HG03558 (cell line): ENCODE results near the gene PSMB8.
A peak's percentile ranks its signal among the peaks of the same experiment; 100 is the strongest.

Source experiments
- ATAC-seq: cut with Tn5 transposase; IDR thresholded peaks from one replicate; pipeline ENCODE4 v1.9.1; 2021; ENCODE audit warnings: moderate number of reproducible peaks; ENCODE audit not compliant: unreplicated experiment; ENCODE audit errors: extremely low read depth

PSMB8 gene

DNA sequence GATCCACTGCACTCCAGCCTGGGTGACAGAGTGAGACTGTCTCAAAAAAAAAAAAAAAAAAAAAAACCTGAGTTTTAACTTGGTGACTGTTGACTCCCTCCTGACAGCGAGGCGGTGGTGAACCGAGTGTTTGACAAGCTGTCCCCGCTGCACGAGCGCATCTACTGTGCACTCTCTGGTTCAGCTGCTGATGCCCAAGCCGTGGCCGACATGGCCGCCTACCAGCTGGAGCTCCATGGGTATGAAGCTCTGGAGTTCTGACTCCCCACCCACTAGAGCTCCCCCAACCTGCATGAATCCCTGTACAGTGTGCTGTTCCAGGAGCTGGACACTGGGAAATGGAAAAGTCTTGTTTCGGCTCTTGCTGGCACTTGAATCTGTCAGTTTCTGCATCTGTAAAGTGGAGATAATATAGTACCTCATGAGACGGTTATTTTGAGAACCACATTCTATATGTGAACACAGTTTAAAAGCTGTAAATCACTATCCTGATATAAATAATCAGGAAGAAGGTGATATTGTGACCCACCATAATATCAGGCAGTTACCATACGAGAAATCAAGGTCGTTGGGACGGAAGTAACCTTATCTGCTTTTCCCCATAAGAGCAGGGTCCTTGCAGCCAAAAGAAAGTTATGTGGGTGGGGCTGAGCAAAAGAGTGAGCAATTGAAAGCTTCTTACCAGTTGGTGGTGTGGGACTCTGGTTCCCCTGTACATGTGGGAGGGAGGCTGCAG, 13.5 kb upstream of the PSMB8 start:
- no peak for ATAC-seq

DNA sequence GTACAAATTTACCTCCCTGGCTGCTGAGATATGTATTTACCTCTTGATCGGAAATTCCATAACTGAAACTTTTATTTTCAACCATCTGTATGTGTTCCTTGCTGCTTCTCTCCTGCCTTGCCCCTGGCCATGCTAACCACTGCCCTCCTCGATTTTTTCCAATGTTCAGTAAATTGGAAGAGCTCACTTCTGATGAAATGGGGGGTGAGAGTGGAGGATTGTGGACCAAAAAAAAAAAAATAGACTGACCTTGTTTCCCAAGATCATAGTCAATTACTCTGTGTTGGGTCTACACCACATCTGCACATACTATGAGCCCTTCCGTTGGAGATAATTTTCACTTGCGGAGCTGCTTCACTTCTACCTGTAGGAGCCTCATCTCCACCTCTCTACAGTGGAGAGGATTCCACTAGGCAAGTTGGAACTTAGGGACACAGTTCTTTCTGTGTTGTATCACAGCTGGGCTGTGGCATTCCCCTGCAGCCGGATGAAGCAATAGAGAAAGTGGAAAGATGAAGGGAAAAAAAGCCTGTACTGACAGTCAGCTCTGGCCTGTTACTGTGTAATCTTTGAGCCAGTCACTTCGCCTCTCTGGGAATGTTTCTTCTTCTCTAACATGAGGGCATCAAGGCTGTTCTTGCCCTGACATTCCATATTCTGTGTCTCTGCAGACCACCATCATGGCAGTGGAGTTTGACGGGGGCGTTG, 11.8 kb upstream of the PSMB8 start:
- no peak for ATAC-seq

DNA sequence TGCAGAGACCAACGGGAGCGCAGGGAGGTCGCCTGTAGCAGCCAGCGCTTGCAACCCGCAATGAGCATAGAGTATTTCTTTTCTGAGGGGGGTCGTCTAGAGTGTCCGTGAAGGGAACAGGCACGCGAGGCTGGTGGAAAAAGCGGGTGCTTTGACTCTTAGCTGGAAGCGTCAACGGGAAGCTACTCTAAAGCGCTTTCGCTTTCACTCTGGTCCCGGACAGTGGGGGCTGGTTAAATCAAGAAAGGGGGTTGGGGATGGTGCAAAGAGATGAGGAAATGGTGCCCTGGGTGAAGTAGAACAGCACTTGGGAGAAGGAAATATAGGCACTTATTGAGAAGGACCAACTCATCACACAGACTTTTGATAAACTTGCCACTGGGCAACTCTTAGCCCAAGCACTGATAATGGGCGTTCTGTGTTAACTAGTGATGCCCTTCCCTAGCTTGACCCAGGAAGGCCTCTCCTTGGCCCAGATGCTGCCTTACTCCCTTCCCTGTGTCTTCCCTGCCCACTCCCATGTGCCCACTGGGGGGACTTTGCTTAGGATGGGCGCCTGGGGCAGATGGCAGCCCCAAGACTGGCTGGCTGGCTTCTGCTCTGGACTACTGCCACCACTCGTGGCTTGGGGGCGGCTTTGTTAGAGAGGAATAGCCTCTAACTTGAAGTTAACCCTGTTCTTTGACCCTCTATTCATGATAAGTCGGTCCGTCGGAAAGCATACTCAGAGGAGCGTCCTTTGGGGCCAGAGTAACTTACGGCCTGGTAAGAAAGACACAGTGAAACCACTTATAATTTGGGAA, 10.7 kb upstream of the PSMB8 start:
- ATAC-seq = no peak

DNA sequence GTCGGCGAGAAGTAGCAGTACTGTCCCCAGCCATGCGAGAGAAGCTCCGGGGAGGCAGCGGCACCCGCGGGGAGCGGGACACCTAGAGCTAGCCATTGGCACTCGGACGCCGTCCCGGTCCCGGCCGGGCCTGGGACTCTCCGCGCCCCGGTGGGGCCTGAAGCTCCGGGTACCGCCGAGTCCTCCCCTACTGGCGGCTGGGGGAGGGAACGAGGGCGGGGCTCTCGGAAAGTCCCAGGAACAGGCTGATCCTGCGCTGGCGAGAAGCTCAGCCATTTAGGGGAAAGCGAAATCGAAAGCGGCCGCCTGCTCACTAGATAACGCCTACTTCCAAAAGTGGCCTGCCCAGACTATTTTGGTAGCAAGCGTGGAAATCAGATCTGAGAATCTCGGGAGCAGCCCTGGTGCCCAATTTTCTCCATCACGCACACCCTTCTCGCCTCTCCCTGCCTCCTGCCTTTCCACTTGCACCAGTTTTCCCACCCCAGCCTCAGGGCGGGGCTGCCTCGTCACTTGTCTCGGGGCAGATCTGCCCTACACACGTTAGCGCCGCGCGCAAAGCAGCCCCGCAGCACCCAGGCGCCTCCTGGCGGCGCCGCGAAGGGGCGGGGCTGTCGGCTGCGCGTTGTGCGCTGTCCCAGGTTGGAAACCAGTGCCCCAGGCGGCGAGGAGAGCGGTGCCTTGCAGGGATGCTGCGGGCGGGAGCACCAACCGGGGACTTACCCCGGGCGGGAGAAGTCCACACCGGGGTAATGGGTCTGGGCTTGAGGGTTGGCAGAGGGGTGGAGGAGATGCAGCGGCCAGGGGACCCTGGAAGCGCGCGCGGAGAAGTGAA, 9.9 kb upstream of the PSMB8 start, which contains the start of the genes PSMB9 and TAP1:
Gene PSMB9 (plus strand): TSS at position 652 of the 835 bp plus-strand sequence. CDS start 38 bp downstream, at position 690.
Gene TAP1 (minus strand): TSS at position 164 of the 835 bp plus-strand sequence. CDS start 68 bp downstream, at position 96.
- peak; percentile 56 for ATAC-seq

DNA sequence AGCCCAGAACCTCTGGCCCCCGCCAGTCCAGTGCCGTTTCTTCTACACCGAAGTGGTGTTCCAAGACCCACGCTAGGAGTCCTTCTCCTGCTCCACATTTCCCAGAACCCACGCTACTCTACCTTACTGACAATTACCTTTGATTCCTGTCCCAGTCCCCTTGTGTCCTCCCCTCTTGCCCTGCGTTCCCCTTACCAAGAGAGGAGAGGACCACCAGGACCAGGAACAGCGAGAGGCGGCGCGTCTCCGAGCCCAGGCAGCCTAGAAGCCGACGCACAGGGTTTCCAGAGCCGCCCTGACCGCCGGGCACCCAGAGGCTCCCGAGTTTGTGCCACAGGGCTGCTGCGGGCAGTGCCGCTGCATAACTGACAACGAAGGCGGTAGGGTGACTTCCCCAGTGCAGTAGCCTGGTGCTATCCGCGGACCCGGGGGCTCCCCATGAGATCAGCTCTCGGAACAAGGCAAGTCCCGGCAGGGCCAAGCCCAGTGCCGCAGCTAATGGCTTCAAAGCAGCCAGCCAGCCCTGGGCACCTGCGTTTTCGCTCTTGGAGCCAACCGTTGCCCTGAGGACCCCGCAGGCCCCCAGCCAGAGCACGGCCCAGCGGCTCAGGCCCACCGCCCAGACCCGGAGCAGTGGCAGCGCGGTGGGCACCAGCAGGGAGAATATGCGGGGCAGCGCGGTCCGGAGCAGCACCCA, 9.1 kb upstream of the PSMB8 start:
- peak; percentile 21 for ATAC-seq

DNA sequence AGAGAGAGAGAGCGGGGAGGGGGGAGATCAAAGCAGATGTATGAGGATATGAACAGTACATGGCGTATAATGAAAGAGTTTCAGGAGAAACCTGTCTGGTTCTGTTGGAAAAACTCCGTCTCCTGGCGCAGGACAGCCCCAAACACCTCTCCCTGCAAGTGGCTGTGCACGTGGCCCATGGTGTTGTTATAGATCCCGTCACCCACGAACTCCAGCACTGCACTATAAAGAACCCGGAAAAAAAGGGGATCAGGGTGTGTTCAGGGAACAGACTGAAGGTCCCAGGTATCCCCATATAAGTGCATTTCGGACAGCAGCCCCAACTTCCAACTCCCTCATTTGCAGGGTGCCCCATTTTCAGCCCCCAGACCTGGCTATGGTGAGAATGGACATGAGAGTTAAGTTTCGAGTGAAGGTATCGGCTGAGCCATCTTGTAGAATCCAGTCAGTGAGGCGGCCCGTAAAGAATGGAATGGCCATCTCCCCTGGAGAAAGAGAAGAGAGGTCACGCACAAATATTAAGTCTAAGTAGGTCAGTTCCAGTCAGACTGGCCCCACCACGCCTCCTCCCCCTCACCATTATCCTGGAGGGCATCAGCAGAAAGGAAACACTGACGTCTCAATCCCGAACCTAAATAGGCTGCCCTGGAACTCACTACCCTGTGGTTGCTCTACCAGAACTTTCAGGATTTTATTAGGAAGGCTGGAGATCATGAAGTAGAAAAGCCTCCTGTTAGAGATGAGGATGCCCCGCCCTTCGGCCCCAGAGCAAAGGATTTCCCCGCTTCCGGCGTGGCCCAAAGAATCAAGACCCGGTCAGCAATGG, 8.4 kb upstream of the PSMB8 start:
- no peak for ATAC-seq

DNA sequence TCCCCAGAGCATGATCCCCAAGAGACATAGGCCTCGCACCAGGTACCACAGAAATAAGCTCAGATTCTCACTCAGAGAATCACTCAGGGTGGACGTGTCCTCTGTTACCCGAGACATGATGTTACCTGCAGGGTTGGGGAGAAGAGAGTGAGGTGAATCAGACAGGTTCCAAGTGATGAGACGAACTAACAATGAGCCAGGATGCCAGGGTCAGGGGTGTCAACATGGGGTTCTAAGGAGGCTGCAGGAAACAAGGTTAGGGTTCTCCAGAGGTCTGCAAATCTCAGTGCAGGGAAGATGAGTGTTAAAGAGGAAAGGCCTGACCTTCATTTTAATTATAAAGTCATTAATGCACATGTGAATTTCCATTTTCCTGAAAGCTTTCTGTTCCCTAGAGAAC, 7.2 kb upstream of the PSMB8 start:
- no peak for ATAC-seq

DNA sequence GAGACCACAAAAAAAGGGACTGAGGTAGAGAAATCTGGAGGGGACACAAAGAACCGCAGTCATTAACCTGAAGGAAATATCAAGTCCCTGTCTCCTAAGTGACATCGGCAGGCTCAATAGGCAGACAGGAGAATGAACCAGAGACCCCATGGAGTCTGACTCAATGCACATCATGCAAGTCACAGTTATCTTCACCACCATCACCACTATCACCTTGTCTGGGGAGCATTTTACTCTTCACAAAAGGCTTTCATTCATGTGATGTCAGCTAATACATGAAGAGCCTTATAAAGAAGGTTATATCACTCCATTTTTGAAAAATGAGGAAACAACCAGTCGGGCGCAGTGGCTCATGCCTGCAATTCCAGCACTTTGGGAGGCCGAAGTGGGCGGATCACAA, 5.3 kb upstream of the PSMB8 start:
- no peak for ATAC-seq

DNA sequence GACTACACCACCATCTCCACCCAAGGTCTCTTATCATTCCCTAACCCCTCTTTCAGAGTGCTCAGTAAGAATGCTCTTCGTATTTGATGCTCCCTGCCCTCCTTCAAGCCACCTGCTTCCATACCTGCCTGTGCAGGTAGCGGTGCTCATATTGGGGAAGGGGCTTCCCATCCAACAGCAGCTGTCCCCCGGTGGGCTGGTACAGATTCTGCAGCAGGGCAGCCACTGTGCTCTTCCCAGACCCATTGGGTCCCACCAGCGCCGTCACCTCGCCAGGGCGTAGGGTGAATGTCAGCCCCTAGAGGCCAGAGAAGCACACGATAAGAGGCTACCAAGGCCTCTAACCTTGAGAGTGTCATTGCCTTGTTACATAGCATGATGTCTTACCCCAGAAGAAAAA, 3.9 kb upstream of the PSMB8 start:
- no peak for ATAC-seq

DNA sequence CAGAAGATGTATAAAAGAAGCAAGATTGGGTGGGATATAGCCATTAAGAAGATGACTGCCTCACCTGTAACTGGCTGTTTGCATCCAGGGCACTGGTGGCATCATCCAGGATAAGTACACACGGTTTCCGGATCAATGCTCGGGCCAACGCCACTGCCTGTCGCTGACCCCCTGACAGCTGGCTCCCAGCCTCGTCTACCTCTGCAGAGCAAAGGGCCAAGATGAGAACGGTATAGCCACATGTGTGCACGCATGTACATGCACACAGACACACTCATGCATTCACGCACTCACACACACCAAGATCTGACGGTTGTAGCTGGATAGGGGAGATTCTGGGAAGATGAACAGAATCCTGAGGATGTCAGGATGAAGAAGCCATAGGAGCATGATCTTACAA, 3.2 kb upstream of the PSMB8 start:
- ATAC-seq = no peak

DNA sequence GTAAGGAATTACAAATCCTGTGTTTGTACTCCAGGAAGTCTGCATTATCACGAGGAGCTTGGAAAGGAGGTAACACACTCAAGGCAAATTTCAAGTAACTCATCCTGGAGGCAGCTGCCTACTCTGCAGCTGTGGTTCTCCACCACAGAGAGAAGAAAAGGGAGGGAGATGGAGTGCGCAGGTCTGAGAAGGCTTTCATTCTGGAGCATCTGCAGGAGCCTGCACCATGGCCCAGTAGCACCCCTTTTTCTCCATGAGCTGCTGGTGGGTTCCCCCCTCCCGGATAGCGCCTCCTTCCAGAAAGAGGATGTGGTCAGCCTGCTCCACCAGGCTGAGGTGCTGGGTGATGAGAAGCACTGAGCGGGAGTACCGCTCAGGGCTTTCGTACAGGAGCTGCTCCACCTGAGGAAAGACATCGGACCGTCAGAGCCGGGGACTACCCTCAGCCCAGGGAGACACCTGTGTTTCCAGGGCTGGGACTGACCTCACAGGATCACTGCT, 1.6 kb upstream of the PSMB8 start:
- ATAC-seq = no peak

DNA sequence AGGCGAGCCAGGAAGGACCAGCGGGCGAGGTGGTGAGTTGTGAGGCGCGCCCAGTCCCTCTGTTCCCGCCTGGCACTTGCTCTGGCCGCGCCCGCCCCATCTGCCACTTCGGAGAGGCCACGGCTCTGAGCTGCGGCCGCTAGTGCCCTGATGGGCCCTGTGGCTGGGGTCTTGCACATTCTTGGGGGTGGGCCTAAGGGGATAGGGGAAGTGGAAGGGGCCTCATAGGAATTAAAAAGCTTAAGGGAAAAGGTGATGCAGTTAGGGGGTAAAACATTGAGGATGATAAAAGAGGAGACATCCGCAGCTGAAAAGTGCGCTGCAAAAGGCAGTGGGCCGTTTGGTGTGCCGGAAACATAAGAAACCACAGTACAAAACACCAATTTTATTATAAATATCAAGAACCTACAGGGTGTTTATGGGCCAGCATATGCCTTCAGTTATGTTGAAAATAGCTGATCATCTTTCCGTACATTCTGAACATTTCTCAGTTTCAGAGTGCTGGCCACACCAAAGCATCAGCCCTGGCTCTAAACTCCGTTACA, 1.1 kb upstream of the PSMB8 start:
- no peak for ATAC-seq

DNA sequence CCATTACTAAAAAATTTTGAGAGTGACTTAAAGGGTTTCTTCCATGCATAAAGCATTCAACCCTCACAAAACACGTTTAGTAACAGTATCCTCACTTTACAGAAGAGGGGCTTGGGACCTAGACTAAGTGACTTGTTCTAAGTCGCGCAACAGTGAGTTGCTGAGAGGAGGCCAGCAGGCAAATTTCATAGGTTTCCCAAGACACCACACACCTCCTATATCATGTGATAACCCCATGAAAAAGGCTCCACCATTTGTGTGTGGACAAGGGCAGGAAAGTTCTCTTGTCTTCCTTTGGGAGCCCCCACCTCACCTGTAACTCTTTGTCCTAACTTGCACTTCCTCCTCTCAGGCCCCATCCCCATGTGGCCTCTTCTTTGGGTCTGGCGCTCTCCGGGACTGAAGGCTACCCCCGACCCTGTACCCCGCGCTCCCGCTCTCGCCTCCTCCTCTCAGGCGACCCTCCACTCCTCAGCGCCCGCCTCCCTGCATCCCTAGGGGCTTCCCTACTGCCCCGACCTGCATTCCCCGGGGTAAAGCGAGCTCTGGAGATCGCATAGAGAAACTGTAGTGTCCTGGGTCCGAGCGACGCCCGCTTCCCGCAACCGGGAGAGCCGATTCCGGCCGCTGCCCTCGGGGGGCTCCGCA, 392 bp downstream of the PSMB8 start:
- no peak for ATAC-seq

DNA sequence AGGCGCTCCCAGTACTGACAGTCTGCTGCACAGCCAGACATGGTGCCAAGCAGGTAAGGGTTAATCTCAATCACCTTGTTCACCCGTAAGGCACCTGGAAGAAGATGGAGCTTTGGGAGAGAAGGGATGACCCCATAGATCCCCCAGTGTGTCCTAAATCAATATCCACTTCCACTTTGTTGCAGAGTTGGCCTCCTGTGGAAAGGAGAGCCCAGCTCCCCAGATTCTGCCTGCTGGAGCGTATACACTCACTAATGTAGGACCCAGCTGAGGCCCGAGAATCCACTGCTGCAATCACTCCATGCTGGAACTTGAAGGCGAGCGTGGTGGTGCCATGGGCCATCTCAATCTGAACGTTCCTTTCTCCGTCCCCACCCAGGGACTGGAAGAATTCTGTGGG, 1.2 kb downstream of the PSMB8 start:
- ATAC-seq = no peak

DNA sequence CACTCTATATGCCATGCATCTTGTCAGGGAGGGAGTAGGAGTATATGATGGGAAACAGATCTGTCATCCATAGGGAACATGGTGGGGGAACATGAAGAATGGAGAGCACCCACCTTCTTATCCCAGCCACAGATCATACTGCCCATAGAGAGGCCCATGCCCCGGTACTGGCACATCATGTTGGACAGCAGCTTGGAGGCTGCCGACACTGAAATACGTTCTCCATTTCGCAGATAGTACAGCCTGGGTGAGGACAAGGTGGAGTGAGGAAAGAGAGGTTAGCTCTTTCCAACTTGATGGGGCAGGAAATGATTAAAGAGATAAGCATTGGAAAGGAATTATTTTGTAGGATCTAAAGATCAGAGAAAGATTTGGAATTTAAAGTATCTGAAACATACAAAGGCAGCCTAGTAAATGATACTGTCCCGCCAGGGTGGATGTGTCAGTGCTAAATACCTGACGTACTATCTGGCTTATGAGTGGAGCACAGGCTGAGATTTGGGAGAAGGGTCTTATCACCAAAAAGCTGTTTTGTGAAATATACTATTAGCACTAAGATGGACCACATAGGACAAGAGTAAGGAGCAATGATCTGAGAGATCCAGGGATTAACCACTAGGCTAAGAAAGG, 1.7 kb downstream of the PSMB8 start:
- no peak for ATAC-seq

DNA sequence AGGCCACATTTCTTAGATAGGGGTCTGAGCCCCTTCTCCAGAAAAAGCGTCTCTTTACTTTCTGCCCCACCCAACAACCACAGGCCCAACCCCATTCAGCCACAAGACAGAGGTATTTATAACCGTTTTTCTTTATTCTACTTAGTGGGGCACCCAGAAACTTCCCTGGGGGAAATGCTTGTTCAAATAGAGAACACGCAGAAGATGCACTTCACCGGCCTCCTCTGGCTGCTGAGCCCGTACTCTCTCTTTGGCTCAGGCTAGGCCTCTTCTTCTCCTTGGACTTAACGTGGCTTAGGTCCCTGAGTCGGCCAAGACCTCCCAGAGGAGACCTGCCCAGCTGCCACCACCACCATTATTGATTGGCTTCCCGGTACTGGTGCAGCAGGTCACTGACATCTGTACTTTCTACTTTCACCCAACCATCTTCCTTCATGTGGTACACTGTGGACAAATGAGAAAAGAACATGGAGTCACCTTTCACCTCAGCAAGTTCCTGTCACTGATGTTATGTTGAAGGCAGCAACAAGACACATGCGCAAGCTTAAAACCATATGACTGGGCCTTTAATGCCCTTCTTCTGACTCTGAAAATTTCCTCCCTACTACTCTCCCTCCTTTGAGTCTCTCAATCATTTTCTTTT, 3.1 kb downstream of the PSMB8 start:
- ATAC-seq = no peak

DNA sequence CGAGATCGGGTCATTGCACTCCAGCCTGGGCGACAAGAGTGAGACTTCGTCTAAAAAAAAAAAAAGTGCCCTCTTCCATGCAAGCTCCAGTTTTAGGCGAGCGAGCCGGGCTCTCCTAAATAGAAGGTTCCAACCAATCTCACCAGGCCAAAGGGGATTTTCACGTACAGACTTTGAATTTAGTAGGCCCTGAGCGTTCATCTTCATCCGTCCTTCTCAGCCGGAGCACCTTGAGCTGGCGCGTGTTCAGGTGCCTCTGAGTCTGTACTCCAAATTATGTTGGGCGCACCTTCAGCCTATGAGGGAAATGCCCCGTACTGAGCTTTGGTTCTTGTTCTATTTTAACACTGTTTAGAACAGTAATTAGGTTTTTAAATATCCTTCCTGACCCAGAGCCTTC, 4.5 kb downstream of the PSMB8 start:
- no peak for ATAC-seq
